GM18526 (cell line): ENCODE measurements around the gene CCDC9B.

Source experiments
- POLR2A ChIP-seq: IDR thresholded peaks from 3 replicates; pipeline ENCODE4 v1.6.1; 2011; ENCODE audit not compliant: insufficient read length; ENCODE audit errors: extremely low read depth

Gene CCDC9B

GRCh38 chr15:40331026-40331425 lies 9.7 kb downstream of the CCDC9B start:
- TF ChIP-seq POLR2A: no peak

GRCh38 chr15:40330368-40330836 lies 10.3 kb downstream of the CCDC9B start:
- no peak for TF ChIP-seq POLR2A

GRCh38 chr15:40329804-40330203 lies 10.9 kb downstream of the CCDC9B start:
- no peak for TF ChIP-seq POLR2A

GRCh38 chr15:40328751-40329150 lies 12.0 kb downstream of the CCDC9B start:
- TF ChIP-seq POLR2A: no peak

- no peak for TF ChIP-seq POLR2A
These were observed 12.6 kb downstream of the CCDC9B start for GRCh38 chr15:40328176-40328575.

- no peak for TF ChIP-seq POLR2A
These were observed 13.3 kb downstream of the CCDC9B start for GRCh38 chr15:40327457-40327856.

- no peak for TF ChIP-seq POLR2A
These were observed 15.0 kb downstream of the CCDC9B start for GRCh38 chr15:40325700-40326099.

GRCh38 chr15:40325188-40325587 lies 15.6 kb downstream of the CCDC9B start:
- no peak for TF ChIP-seq POLR2A

- TF ChIP-seq POLR2A: no peak
These were observed 16.5 kb downstream of the CCDC9B start for GRCh38 chr15:40323953-40324937.

- TF ChIP-seq POLR2A: no peak
These were observed 17.3 kb downstream of the CCDC9B start, which contains the start of gene INAFM2 for GRCh38 chr15:40323239-40323952. Gene INAFM2 (plus strand): TSS chr15:40323692. CDS start chr15:40324056, 364 bp downstream.

- no peak for TF ChIP-seq POLR2A
These were observed 18.1 kb downstream of the CCDC9B start for GRCh38 chr15:40322531-40323238.

- TF ChIP-seq POLR2A: no peak
These were observed 19.8 kb downstream of the CCDC9B start for GRCh38 chr15:40320931-40321371.

GRCh38 chr15:40320409-40320808 lies 20.3 kb downstream of the CCDC9B start:
- no peak for TF ChIP-seq POLR2A

GRCh38 chr15:40317580-40317979 lies 23.2 kb downstream of the CCDC9B start:
- no peak for TF ChIP-seq POLR2A

- no peak for TF ChIP-seq POLR2A
These were observed 23.8 kb downstream of the CCDC9B start for GRCh38 chr15:40316931-40317330.

- TF ChIP-seq POLR2A: no peak
These were observed 25.9 kb downstream of the CCDC9B start for GRCh38 chr15:40314723-40315276.
